ENCODE results near the gene USP24.
A peak's percentile ranks its signal among the peaks of the same experiment; 100 is the strongest.
"Not testable (repeated sequence)": the region's sequence is repeated elsewhere in the genome, so short reads cannot be mapped to it uniquely, and the experiment has no call there.

Gene USP24

GRCh38 chr1:55038552-55038838 is 176.7 kb downstream of the USP24 start:
- no peak for DNase-seq (ENCODE audit: low read depth)

- no peak for DNase-seq (ENCODE audit: low read depth)
Observed at GRCh38 chr1:55037733-55038551, 177.2 kb downstream of the USP24 start.

- DNase-seq (ENCODE audit: low read depth): no peak
Observed at GRCh38 chr1:55035904-55036303, 179.3 kb downstream of the USP24 start.

- no peak for DNase-seq (ENCODE audit: low read depth)
Observed at GRCh38 chr1:55034476-55035133, 180.6 kb downstream of the USP24 start.

- DNase-seq (ENCODE audit: low read depth): no peak
Observed at GRCh38 chr1:55033265-55033614, 181.9 kb downstream of the USP24 start.

- DNase-seq (ENCODE audit: low read depth): not testable (repeated sequence)
Observed at GRCh38 chr1:55031098-55031497, 184.1 kb downstream of the USP24 start.

GRCh38 chr1:55026682-55027081 is 188.5 kb downstream of the USP24 start:
- not testable (repeated sequence) for DNase-seq (ENCODE audit: low read depth)

GRCh38 chr1:55024163-55024562 is 191.0 kb downstream of the USP24 start:
- DNase-seq (ENCODE audit: low read depth): not testable (repeated sequence)

- DNase-seq (ENCODE audit: low read depth): peak; percentile 76
Observed at GRCh38 chr1:55021942-55022546, 193.1 kb downstream of the USP24 start.

GRCh38 chr1:55018395-55018794 is 196.8 kb downstream of the USP24 start:
- DNase-seq (ENCODE audit: low read depth): no peak
